Activated CD4-positive, alpha-beta T cell treated with anti-CD3 and anti-CD28 coated beads for 1 hour (primary cell): Measurements from ENCODE around the gene CITED4.

Experiments used
- DNase-seq: peaks from one replicate; pipeline ENCODE4 v3.0.0-alpha.2; 2020

Gene CITED4

DNA sequence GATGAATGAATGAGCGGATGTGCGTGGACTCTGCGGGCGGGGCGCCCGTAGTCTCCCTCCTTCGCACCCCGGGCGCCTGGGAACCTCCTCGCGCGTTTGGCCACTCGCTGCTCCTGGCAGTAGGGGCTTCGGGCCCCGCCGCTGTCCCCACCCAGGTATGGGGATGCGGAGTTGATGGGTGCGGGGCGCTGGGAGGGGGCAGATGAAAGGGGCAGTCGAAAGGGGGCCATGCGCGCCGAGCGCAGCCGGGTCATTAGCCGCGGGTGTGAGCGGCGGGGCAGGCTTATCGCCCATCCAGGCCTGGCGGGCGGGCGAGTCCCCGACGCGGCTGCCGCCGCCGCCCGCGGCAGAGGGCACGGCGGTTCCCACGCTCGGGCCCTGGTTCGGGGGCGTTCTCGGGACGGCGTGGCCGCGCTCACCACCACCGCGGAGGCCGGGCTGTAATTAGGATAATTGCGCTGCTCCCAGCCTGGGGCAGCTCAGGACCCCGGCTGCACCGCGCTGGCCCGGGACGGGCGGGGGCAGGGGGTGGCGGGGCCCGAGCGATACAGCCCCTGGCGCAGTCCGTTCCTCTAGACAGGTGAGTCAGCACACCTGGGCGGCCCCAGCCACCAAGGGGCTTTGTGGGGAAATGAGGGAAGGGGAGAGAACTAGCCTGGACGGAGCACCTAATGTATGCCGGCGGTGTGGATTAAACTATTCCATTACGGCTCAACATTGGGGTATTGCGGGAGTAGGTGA is 22.1 kb upstream of the CITED4 start:
- DNase-seq, result no peak

DNA sequence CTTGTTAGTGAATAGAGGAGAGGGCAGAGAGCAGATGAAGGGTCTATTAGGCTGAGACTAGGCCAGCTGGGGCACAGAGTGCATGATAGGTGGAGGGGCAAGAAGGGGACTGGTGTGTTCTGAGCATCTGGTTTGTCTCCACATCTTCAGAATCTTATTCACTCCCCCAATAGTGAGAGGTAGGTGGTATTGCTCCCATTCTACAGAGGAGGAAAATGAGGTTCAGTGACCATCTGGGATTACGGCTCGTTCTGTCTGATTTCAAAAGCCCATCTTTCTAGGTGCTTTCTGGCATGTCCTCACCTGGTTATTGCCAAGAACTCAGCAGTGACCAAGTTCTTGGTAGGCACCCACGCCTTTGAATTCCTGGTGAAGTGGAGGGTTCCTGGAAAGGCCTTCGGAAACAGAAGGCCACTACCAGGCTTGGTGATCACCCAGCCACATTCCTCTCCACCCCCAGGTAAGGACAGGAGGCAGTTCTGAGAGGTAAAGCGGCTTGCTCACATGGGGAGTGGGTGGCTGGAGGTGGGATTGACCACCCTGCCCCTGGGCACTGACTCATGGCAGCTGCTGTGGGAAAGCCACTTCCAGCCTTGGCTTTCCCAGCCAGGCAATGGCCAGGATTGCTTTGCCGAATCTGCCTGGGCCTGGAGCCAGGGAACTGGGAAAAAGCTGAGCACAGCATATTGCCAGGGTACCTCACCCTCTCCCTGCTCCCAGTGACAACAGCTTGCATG is 18.8 kb upstream of the CITED4 start:
- no peak for DNase-seq

DNA sequence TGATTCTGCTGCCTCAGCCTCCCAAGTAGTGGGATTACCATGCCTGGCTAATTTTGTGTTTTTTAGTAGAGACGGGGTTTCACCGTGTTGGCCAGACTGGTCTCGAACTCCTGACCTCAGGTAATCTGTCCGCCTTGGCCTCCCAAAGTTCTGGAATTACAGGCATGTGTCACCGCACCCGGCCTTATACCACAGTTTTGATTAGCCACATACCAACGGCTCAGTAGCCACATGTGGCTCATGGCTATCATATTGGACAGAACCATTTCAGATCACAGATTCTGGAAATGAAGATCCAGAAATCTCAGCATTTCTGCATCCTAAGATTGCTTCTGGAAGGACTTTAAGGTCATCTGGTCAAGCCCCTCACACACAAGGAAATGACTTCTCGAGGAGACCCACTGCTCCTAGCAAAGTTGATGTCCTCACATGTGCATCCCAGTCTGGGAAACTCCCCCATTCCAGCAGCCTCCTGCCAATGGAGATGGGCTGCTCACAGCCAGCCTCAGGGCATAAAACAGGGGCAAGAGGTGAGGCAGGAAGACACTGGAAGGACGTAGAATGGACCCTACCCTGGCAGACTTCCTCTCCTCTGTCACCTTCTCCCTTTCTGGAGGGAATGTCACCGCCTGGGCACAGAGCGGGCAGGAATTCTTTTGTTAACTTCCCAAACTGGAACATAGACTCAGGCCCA is 17.5 kb upstream of the CITED4 start:
- no peak for DNase-seq

DNA sequence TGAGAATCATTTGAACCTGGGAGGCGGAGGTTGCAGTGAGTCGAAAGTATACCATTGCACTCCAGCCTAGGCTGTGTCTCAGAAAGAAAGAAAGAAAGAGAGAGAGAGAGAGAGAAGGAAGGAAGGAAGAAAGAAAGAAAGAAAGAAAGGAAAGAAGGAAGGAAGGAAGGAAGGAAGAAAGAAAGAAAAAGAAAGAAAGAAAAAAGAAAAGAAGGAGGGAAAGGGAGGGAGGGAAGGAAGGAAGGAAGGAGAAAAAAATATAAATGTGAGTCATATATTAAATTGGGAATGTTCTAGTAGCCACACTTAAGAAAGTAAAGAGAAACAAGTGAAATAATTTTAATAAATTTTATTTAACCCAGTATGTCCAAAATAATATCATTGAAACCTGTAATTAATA is 16.7 kb upstream of the CITED4 start:
- DNase-seq, result no peak

DNA sequence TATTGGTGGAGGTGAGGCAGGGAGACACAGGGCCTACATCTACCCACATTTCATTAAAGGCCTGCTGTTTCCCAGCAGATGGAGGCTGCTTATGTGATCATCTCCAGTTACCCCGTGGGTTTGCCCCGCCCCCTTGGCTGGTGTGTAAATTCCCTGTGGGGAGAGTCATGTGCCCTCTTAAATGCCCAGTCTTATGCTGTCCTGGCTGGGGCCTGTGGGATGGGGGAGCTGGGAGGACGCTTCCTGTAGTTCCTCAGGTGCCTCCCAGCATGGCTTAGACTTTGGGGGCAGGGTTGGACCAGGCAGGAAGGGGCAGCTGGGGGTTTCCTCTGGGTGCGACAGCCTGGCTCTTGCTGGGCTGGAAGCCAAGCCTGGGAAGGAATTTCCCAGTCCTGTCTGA is 15.5 kb upstream of the CITED4 start:
- DNase-seq, result no peak

DNA sequence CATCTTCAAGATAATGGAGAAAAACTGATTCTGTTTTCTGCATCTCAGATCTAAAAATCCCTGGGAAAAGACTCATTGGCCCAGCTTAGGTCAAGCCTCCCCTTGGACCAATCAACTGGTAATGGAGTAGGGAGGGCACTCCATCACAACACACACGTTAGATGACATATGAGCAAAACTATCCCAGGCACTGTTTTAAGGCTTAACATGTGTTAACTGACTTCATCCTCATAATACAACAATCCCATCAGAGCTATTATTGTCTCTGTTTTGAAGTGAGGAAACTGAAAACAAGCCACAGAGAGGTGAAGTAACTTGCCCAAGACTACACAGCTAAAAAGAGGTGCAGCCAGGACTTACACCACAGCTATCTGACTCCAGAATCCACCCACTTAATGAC is 14.7 kb upstream of the CITED4 start:
- no peak for DNase-seq

DNA sequence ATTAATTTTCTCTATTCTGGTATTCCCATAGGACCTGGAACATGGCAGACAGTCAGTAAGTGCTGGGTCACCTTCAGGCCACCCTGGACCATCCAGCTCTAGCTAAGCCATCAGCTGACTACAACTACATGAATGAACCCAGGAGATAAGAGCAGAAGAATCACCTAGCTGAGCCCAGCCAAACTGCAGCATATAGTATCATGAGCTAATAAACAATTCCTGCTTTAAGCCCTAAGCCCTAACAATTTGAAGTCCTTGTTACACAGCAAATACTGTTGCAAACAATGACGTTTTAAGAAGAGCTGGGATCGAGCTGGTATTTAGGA is 14.2 kb upstream of the CITED4 start:
- DNase-seq, result no peak

DNA sequence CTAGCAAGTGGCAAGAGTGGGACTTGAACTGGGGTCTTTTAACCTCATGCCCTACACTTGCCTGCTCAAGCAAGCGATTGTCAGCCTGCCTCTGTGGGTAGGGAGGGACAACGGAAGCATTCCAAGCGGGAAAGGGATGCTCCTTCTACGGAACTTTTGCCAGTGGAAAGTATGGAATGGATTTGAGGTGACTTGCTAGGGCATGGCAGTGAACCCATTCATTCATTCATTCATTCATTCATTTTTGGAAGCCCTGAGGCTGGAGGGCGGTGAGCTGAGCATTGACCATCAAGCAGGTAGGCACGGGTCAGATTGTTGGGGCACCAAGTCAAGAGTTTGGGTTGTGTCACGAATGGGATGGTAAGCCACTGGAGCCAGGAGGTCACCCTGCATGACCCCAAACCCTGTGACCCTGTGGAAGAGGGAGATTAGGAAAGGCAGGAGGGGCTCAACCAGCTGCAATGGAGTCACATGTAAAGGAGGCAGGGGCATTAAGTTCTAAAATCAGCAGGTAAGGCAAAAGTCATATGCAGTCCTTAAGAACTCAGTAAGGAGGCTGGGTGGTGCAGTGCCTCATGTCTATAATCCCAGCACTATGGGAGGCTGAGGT is 11.8 kb upstream of the CITED4 start:
- DNase-seq, result no peak

DNA sequence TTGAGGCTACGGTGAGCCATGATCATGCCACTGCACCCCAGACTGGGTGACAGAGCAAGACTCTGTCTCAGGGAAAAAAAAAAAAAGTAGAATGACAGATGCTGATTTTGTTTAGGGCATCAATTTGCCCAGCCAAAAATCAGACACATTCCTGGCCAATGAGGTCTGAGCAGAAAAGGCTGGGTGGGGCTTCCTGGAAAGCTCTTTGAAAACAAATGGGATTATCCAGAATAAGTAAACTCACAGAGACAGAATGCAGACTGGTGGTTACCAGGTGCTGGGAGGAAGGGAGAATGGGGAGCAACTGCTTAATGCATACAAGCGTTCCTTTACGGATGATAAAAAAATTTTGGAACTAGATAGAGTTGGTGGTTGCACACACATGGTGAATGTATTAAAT is 10.1 kb upstream of the CITED4 start:
- no peak for DNase-seq

DNA sequence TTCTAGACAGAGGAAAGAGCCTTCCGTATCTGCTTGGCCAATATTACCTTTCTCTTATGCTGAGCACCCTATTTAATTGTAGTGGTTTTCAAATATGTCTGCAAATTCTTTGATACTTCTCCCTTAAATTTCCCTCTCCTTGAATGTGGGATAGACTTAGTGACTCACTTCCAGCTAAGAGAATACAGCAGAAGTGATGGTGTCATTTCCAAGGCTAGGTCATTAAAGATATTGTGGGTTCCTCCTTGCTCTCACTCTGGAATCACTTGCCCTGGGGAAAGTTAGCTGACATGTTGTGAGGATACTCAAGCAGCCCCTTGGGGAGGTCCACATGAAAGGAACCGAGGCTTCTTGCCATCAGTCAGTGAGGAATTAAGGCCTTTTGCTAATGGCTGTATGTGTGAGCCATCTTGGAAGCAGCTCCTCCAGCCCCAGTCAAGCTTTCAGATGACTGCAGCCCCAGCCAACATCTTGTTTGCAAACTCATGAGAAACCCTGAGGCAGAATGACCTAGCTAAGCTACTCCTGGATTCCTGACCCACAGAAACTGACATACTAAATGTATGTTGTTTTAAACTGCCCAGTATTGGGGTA is 8.1 kb upstream of the CITED4 start:
- DNase-seq, result no peak

DNA sequence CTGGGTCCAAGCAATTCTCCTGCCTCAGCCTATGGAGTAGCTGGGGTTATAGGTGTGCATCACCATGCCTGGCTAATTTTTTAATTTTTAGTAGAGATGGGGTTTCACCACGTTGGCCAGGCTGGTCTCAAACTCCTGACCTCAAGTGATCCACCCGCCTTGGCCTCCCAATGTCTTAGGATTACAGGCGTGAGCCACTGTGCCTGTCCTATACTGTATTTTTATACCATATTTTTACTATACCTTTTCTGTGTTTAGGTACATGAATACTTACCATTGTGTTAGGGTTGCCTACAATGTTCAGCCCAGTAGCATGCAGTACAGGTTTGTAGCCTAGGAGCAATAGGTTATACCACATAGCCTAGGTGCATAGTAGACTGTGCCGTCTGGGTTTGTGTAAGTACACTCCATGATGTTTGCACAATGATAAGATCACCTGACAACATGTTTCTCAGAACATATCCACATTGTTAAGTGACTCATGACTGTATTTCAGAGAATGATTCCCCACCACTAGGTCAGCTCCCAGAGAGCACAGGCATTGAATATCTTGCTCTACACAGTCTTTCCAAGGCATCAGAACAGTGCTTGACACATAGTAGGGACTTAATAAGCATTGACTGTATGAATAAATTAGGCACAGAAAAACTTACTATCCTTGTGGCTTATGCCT is 6.0 kb upstream of the CITED4 start:
- DNase-seq, result no peak

DNA sequence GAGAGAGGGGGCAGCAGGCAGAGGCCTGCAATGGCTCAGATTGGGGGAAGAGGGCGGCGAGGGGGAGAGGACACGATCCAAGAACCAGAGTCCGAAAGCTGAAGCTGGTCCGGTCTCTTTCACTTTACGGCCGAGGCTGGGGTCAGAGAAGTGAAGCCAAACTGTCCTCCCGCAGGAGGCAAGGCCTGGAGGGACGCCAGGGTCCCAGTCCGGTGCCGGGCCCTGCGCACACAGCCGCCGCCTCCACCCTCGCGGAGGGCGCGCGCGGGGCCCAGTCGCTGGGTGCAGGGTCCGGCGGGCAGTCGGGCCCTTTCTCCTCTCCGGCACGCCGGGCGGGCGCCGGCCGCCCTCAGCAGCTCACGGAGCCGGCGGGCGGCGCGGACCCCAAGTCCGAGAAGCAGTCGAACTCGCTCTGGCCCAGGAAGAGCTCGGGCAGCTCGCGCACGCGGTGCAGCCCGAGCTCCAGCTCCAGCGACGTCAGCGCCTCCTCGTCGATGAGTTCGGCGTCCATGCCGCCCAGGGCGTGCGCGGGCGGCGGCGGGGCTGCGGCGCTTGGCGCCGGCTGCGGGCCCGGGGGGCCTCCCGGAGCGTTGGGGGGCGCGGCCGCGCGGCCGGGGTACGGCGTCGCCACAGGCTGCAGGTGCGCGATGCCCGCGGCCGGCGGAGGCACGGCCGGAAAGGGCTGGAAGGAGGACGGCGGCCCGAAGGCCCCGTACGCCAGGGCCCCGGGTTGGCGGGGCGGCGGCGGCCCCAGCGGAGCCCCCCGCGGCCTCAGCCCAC is 749 bp downstream of the CITED4 start:
- DNase-seq, result peak; percentile 19

DNA sequence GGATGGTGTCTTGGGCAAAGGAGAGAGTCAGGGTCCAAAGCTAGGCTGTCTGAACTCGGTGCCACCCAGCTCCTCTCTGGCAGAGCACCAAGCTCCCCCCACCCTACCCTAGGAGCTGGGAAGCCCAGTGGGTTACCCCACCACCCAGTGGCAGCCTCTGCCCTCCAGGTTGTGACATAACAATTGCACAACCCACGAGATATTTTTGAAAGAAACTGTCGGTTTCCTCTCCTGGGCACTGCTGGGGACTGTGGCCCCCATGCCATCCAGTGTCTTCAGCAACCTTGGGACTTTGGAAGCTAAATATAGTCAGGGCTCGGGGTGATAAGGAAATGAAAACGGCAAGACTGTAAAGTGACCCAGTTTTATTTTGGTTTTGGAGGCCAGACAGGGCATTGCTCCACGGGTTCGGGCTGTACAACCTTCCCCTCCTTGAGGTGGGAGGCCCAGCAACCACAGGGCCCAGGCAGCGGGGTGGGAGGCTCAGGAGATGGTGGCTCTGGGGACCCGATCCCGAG is 1.4 kb downstream of the CITED4 start:
- no peak for DNase-seq

DNA sequence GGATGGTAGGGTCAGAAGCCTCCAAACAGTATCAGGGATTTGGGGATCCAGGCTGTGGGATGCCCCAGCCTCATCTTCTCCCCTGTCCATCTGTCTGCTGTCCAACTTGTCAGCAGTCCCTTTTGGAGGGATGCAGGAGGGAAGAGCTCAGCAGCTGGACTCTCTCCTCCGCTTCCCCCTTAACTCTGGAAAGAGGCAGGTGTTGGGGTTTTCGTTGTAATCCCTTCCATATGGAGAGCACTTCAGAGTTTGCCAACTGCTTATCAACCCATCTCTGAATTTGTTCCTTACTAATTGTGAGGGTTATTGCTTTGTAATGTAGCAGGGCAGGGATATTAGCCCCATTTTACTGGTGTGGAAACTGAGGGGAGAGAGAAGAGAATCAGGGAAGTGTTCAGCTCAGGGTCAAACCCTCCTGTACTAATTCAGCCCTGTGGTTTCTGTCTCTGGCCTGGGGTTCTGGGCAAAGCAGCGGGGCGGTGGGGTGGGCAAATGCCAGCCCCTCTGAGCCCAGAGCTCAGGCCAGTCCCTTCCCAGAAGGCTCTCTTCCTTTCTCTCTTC is 3.2 kb downstream of the CITED4 start:
- DNase-seq, result no peak

DNA sequence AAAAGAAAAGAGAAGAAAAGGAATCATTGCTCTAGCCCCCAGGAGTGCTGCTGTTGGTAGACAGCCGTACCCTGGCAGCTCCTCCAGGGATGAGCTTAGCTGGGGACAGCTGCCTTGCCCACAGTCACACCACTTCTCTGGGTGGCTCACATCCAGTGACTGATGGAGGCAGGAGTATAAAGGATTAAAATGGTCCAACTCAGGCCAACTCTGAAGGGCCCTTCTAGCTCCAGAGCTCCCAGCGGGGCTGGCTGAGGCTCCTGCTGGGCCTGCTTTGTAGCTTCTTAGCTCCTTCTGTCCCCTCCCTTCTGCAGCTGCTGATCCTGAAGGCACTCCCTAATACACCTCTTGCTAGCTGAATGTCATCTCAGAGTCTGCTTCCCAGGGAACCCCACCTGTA is 4.4 kb downstream of the CITED4 start:
- DNase-seq, result no peak

DNA sequence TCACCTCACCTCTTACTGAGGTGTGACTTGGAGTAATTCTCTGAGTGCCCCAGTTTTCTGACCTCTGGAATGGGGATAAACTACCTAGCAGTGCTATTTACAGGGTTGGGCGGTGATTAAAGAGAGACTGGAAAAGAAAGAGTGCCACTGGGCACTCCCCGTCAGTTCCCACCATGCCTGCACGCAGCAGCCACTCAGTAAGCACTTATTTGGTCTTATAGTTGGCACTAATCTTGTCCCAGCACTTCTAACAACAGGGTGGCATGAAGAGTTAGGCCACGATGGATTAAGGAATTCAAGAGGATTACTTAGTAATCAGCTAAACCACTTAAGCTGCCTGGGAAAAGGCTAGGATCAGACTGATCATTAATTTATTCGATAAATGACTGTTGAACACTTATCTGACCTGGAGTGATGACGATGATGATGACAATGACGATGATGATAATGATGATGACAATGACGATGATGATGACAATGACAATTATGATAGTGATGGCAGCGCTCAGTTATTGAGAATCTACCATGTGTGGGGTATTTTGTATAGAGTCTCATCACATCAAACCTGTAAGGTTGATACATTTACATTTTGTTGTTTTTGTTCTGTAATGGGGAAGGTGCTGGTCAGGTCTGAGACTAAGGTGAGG is 5.4 kb downstream of the CITED4 start:
- DNase-seq, result no peak

DNA sequence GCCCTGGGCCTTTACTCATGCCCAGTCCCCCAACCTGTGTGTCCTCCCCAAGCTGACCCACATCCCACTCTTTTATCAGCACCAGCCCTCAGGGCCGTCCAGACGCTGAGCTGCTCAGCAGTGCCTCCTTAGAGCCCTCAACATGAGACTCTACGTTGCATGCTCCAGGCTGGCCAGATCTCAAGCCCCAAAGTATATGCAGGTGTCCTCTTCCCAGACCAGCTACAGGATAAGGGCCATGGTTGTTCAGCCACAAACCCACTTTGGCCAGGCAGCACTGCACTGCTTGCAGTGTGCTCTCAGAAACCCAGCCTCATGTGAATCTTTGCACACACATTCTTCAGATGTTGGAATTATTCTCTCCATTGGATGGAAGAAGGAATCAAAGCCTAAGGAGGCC is 6.0 kb downstream of the CITED4 start:
- DNase-seq, result no peak

DNA sequence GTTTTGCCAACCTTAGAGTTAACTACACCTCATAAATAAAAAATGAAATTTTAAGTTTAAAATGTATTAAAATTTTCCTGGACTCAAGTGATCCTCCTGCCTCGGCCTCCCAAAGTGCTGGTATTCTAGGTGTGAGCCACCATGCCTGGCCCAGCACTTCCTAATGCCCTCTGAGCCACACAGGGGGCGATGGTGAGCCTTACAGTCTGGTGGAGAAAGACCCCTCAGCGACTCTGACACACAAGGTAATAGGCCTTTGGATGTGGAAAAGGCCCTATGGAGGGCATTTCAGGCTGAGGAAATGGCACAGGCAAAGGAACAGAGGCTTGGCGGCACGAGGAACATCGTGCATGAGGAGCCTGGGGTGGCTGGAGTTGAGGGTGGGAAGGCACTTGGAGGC is 6.7 kb downstream of the CITED4 start:
- DNase-seq, result no peak

DNA sequence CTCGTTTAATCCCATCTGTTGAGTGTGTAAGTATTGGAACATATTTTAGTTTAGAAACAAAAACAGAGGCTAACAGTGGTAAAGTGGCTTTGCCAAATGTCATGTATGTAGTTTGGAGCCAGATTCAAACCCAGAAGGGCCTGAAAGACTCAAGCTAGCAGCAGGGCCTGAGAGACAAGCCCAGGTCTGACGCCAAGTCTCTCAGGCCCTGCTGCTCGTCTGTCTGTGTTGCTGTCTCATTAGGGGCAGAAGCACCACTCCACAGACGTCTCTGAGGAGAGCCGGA is 8.3 kb downstream of the CITED4 start:
- DNase-seq, result no peak

DNA sequence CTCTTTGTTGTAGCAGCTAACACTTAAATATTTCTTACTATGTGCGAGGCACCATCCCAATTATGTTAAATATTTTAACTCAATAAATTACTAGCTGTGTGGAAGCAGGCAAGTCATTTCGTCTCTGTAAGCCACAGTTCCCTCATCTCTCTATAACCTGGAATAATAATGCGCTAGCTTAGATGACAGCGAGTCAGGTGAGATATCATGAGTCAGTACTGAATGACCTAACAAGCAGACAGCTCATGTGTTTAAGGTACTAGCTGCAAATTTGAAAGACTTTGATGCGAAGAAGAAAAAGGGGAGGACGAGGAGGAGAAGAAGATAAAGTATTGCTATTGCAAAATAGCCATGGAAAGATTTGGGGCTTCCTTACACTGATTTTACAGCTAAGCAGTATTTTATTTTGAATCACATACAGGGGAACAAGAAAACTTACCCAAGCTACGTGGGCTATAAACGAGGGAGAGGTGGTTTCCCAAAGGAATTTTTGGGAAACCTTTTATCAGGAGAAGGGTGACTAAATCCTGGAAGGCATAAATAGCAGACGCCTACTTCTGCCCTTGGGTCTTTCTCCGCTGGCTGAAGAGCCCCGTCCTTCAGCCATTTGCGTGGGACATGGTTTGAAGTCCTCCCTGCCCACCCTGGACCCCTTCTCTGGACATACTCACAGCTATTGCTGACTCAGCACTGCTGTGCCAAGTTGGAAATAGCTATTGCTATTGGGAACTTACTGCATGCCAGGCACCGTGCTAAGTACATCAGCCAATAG is 8.9 kb downstream of the CITED4 start:
- DNase-seq, result no peak
